A549 (cell line): ENCODE measurements around the gene CFAP61. TPM values are rescaled to one million over a fixed set of nuclear protein-coding genes. Genes with fewer than 3 reads are reported as not detected.

Source experiments
- ATAC-seq, 2 experiments: fragments of 200-7000 bp in 1 of 2; fragments of >200 bp in 1 of 2; cut with Nextera tagmentation in 1 of 2; cut with Tn5 transposase in 1 of 2; 3 replicates each; pipeline versions ENCODE4 v1.8.0 to v1.9.1; 2018 to 2020; ENCODE audit warnings: mild to moderate bottlenecking in 1 of 2, moderate library complexity in 1 of 2
- CTCF ChIA-PET: fragments of 300-600 bp; sonication (Branson Sonifier 250); formaldehyde crosslinking; extraction: SDS; loops from one replicate; lab custom pipeline; 2021; ENCODE audit warnings: antibody characterized with exemption, inconsistent platforms; lab: Yijun Ruan, JAX
- POLR2A ChIA-PET: fragments of 350-600 bp; formaldehyde crosslinking; extraction: SDS; loops from one replicate; lab custom pipeline; 2021; ENCODE audit warnings: antibody characterized with exemption, inconsistent platforms; lab: Yijun Ruan, JAX
- DNase-seq, 2 experiments: peaks; one replicate each; pipeline versions ENCODE4 v3.0.0 to v3.0.0-alpha.2; 2011 to 2016; ENCODE audit warnings: low read depth in 1 of 2, low spot score in 1 of 2
- FAIRE-seq: peaks from 2 replicates; lab custom pipeline; 2011; peaks lifted over from hg19 to GRCh38; lab: Jason Lieb, UNC
- H3K27ac ChIP-seq, 2 experiments: fragments of >200 bp; sonication (Bioruptor Twin); formaldehyde crosslinking; 3 replicates each; pipeline ENCODE4 v1.5.1; 2016 to 2017
- H3K4me1 ChIP-seq: fragments of >200 bp; sonication (Bioruptor Twin); formaldehyde crosslinking; 3 replicates; pipeline ENCODE4 v1.6.1; 2016
- H3K4me2 ChIP-seq: fragments of >200 bp; sonication (Bioruptor Twin); formaldehyde crosslinking; 3 replicates; pipeline ENCODE4 v1.6.1; 2016
- H3K4me3 ChIP-seq: fragments of >200 bp; sonication (Bioruptor Twin); formaldehyde crosslinking; 3 replicates; pipeline ENCODE4 v1.5.1; 2016
- H3K9me3 ChIP-seq: fragments of >200 bp; sonication (Bioruptor Twin); formaldehyde crosslinking; 3 replicates; pipeline ENCODE4 v1.6.1; 2016
- CBX2 ChIP-seq: fragments of 200-600 bp; sonication (generic); IDR thresholded peaks from 2 replicates; pipeline ENCODE4 v1.6.1; 2016; ENCODE audit warnings: low read depth, mild to moderate bottlenecking, borderline replicate concordance
- CTCF ChIP-seq: fragments of >200 bp; sonication (Bioruptor Twin); formaldehyde crosslinking; IDR thresholded peaks from 3 replicates; pipeline ENCODE4 v1.5.1; 2016
- E2F6 ChIP-seq: IDR thresholded peaks from 2 replicates; pipeline ENCODE4 v1.6.1; 2012; ENCODE audit warnings: low read depth, borderline replicate concordance
- EHF ChIP-seq: fragments of 250-450 bp; sonication (Bioruptor Pico); IDR thresholded peaks from 2 replicates; pipeline ENCODE4 v1.5.0; 2020; ENCODE audit warnings: mild to moderate bottlenecking
- EP300 ChIP-seq, 2 experiments: fragments of >200 bp; sonication (Bioruptor Twin); formaldehyde crosslinking; IDR thresholded peaks; 2 replicates in 1 of 2; 3 replicates in 1 of 2; pipeline ENCODE4 v1.6.1; 2016 to 2017
- FOSB ChIP-seq: fragments of 250-450 bp; sonication (Bioruptor Pico); IDR thresholded peaks from 2 replicates; pipeline ENCODE4 v1.5.0; 2020; ENCODE audit warnings: mild to moderate bottlenecking, moderate library complexity
- HDAC2 ChIP-seq: fragments of 200-600 bp; sonication (generic); IDR thresholded peaks from 2 replicates; pipeline ENCODE4 v1.6.1; 2016
- HMGXB4 ChIP-seq: fragments of 250-450 bp; sonication (Bioruptor Pico); IDR thresholded peaks from 2 replicates; pipeline ENCODE4 v1.5.0; 2021; ENCODE audit warnings: mild to moderate bottlenecking, moderate library complexity, borderline replicate concordance
- JUNB ChIP-seq: fragments of >200 bp; sonication (Bioruptor Twin); formaldehyde crosslinking; IDR thresholded peaks from 2 replicates; pipeline ENCODE4 v1.6.1; 2016
- NFE2L2 ChIP-seq: fragments of 150-350 bp; conservative IDR thresholded peaks from 2 replicates; pipeline ENCODE4 v1.6.1; 2014; ENCODE audit warnings: low read length
- NPAS2 ChIP-seq: fragments of 250-450 bp; sonication (Bioruptor Pico); IDR thresholded peaks from 2 replicates; pipeline ENCODE4 v1.8.0; 2022; ENCODE audit warnings: mild to moderate bottlenecking, moderate library complexity, borderline replicate concordance
- PBX3 ChIP-seq: IDR thresholded peaks from 2 replicates; pipeline ENCODE4 v1.6.1; 2012
- POLR2A ChIP-seq: IDR thresholded peaks from 2 replicates; pipeline ENCODE4 v1.6.1; 2012; ENCODE audit warnings: mild to moderate bottlenecking, low read length
- RARB ChIP-seq: fragments of 250-450 bp; sonication (Bioruptor Pico); IDR thresholded peaks from 2 replicates; pipeline ENCODE4 v1.8.0; 2021; ENCODE audit warnings: mild to moderate bottlenecking, moderate library complexity
- SMC3 ChIP-seq: fragments of >200 bp; sonication (Bioruptor Twin); formaldehyde crosslinking; IDR thresholded peaks from 3 replicates; pipeline ENCODE4 v1.6.1; 2018; ENCODE audit warnings: inconsistent platforms
- TFCP2L1 ChIP-seq: fragments of 250-450 bp; sonication (Bioruptor Pico); IDR thresholded peaks from 2 replicates; pipeline ENCODE4 v1.5.0; 2021; ENCODE audit warnings: mild to moderate bottlenecking
- ZNF302 ChIP-seq: fragments of 250-450 bp; sonication (Bioruptor Pico); IDR thresholded peaks from 2 replicates; pipeline ENCODE4 v1.9.0; 2021; ENCODE audit warnings: inconsistent platforms, mild to moderate bottlenecking, moderate library complexity
- ZSCAN20 ChIP-seq: fragments of 250-450 bp; sonication (Bioruptor Pico); IDR thresholded peaks from 2 replicates; pipeline ENCODE4 v1.8.0; 2022; ENCODE audit warnings: mild to moderate bottlenecking, moderate library complexity
- WGBS: methylation state at CpG from one replicate; pipeline ENCODE4 v1.1.6; 2017; ENCODE audit errors: missing lambda C conversion rate; 5-methylcytosine and 5-hydroxymethylcytosine counted together
- polyA plus RNA-seq, 4 experiments: library from polyadenylated mRNA; depleted of rRNA in 3 of 4; stranded (reverse); fragments of >200 nt; fragmentation: RNase III in 1 of 4; extraction: RNeasy Plus Mini Kit Qiagen cat#74134 plus additional on column Dnase treatment in 1 of 4; gene quantifications; 2 replicates in 3 of 4; 3 replicates in 1 of 4; pipeline ENCODE4 v1.2.3, GENCODE V29; 2011 to 2017

CFAP61 gene
- polyA plus RNA-seq, 2 of the 4 experiments (the other 2 are of a cell fraction) = 0.39 to 0.70 TPM

- CTCF ChIA-PET = interaction anchor here (0.7 to 4.1 kb wide), 2 partner anchors 12 to 518 kb away, joined by 3 to 25 read pairs; no protein-coding TSS in a partner anchor
- POLR2A ChIA-PET = no interaction called here
- peak; percentile 13 for FAIRE-seq
These were observed 174.8 kb downstream of the CFAP61 start for GRCh38 chr20:20227013-20227571.

GRCh38 chr20:20228351-20228750, 176.0 kb downstream of the CFAP61 start:
- ATAC-seq (no peak), FAIRE-seq (no peak), DNase-seq (no peak)
- Histone ChIP-seq H3K9me3 (peaks cover 23% of the 10 kb centered on the region), H3K4me3 (no peak overlapping the region), H3K4me2 (no peak overlapping the region), H3K4me1 (no peaks in the 10 kb centered on the region), H3K27ac (no peak overlapping the region)
- ChIA-PET POLR2A (no interaction called here), CTCF (interaction anchor here (4.1 kb wide), 1 partner anchor 10 kb away, joined by 25 read pairs; no protein-coding TSS in a partner anchor)
- TF ChIP-seq EHF (no peak), EP300 (IDR thresholded peaks at IDR 0.05) (no peak), TFCP2L1 (CRISPR knock-in tag) (no peak), NPAS2 (CRISPR knock-in tag) (no peak), ZNF302 (CRISPR knock-in tag) (no peak), POLR2A (no peak), PBX3 (no peak), CTCF (no peak), E2F6 (no peak), CBX2 (no peak), HMGXB4 (no peak), SMC3 (no peak), JUNB (no peak), NFE2L2 (no peak)

More at GRCh38 chr20:20227013-20227571, 174.8 kb downstream of the CFAP61 start:
- DNase-seq (no peak), ATAC-seq (no peak)
- no peak overlapping the region for H3K4me2 ChIP-seq
- WGBS = 38% methylated on average over 2 of the region's 2 CpGs
- no peak overlapping the region for H3K4me3 ChIP-seq
- TF ChIP-seq POLR2A (no peak), RARB (no peak), HDAC2 (no peak), ZNF302 (CRISPR knock-in tag) (no peak), ZSCAN20 (CRISPR knock-in tag) (no peak), FOSB (CRISPR knock-in tag) (no peak), HMGXB4 (no peak)
- no peak overlapping the region for H3K27ac ChIP-seq
- H3K9me3 ChIP-seq = peaks cover 26% of the 10 kb centered on the region
- no peaks in the 10 kb centered on the region for H3K4me1 ChIP-seq
